Bladder microvascular endothelial cell (primary cell): Measurements from ENCODE around the gene CARM1. TPM values are rescaled to one million over a fixed set of nuclear protein-coding genes. Genes with fewer than 3 reads are reported as not detected.

Source experiments
- total RNA-seq: library from RNA; depleted of rRNA; stranded (reverse); fragments of >200 nt; gene quantifications from 2 replicates; pipeline ENCODE4 v1.2.3, GENCODE V29; 2014

Gene CARM1
- 16.2 and 28.3 TPM in 2 replicates for total RNA-seq

GRCh38 chr19:10870955-10871603 is at the start of gene CARM1:
Gene CARM1 (plus strand): TSS chr19:10871553. CDS start chr19:10871703, 150 bp downstream.

DNA sequence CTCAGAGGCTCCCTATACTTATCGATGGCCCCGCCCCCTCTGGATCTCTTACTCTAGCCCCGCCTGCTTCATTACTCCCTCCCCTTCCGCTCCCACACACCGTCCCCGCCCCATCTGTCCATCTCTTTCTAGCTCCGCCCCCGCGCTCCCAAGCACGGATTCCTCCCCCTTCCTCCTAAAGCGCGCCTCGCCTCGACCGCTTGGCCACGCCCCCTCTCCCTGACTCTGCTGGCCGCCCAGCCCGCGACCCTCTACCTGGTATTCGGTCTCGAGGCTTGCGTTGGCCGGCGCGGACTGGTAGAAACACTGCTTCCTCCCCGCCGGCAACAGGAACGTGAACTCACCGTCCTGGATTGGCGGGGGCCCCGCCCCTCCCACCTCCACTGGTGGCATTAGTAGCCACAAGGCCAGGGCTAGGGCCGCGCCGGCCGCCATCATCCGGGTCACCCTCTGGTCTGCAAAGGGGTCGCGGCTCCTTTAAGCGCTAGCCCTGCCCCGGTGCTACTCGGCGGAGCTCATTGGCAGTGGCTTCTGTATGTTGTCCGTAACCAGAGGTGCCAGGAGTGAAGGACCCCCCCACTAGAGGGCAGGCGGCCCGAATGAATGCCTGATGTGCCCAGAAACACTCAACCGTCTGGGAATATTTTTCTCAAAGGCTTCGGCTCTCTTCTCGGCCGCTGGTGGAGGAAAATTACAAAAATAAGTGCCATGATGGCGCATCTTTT is 35.4 kb upstream of the CARM1 start, which contains the start of gene TMED1:
TMED1 (minus strand) TSS at position 459 of the 725 bp plus-strand sequence; CDS start at position 438, 21 bp downstream.

GRCh38 chr19:10848230-10848856 is 23.0 kb upstream of the CARM1 start, which contains the start of gene C19orf38:
Gene C19orf38 (plus strand): TSS chr19:10848415. CDS start chr19:10848509, 94 bp downstream.

DNA sequence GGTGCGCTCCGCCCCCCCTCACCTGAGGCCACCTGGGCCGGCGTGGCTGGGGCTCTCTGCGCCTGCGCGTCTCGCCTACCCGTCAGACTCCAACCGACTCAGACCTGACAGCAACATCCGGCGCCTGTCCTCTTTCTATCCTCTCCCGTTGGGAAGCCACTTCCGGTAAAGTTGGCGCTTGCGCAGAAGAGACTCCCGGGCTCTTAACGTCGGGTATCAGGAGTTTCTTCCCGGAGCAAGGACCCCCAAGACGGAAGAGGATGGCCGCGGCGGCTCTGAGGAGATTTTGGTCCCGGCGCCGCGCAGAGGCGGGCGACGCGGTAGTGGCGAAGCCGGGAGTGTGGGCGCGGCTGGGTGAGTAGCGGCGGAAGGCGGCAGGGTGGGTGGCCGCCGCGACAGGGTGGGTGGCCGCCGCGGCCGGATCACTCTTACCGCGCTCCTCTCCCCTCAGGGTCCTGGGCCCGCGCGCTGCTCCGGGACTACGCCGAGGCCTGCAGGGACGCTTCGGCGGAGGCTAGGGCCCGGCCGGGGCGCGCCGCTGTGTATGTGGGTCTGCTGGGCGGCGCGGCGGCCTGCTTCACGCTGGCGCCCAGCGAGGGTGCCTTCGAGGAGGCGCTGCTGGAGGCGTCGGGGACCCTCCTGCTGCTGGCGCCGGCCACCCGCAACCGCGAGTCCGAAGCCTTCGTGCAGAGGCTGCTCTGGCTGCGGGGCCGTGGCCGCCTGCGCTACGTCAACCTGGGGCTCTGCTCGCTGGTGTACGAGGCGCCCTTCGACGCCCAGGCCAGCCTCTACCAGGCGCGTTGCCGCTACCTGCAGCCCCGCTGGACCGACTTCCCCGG is 57.4 kb downstream of the CARM1 start, which contains the start of the genes TIMM29 and YIPF2:
TIMM29 (plus strand) TSS at position 249 of the 839 bp plus-strand sequence; CDS start at position 261, 12 bp downstream.
YIPF2 (minus strand) TSS at position 77 of the 839 bp plus-strand sequence. CDS start 229 bp downstream, outside the sequence.

GRCh38 chr19:10960314-10961072 is 89.1 kb downstream of the CARM1 start, which contains the start of gene SMARCA4:
Gene SMARCA4 (plus strand): TSS chr19:10961030. CDS start chr19:10984152, 23,122 bp downstream.

Other genes starting within 250 kb of the CARM1 start
- gene SLC44A2, start 246.0 kb upstream of the CARM1 start, total RNA-seq, result 45.5 and 88.3 TPM in 2 replicates
- 74.3 and 149 TPM in 2 replicates for gene ILF3, start 217.2 kb upstream of the CARM1 start, total RNA-seq
- gene QTRT1, start 170.1 kb upstream of the CARM1 start, total RNA-seq, result 19.6 and 27.8 TPM in 2 replicates
- 86.9 and 167 TPM in 2 replicates for gene DNM2, start 153.5 kb upstream of the CARM1 start, total RNA-seq
- gene TMED1, start 35.3 kb upstream of the CARM1 start, total RNA-seq, result 30.3 and 55.0 TPM in 2 replicates
- gene C19orf38, start 23.1 kb upstream of the CARM1 start, total RNA-seq, result 0.16 and 0.25 TPM in 2 replicates
- gene YIPF2, start 57.1 kb downstream of the CARM1 start, total RNA-seq, result 58.8 and 76.4 TPM in 2 replicates
- gene TIMM29, start 57.3 kb downstream of the CARM1 start, total RNA-seq, result 22.3 and 26.2 TPM in 2 replicates
- gene SMARCA4, start 89.5 kb downstream of the CARM1 start, total RNA-seq, result 45.3 and 158 TPM in 2 replicates
- gene LDLR, start 217.9 kb downstream of the CARM1 start, total RNA-seq, result 88.3 and 108 TPM in 2 replicates